ENCODE results near the gene ZNF358. TPM values are rescaled to one million over a fixed set of nuclear protein-coding genes. Genes with fewer than 3 reads are reported as not detected.

ZNF358 gene
- total and polyA plus RNA-seq, 2 of the 13 experiments (the other 11 are each of a cell fraction or from before 2014, with no cell fraction given), result 9.1 to 37.0 TPM

GRCh38 chr19:7519361-7520130 lies 3.6 kb downstream of the ZNF358 start:
- TF ChIP-seq, protein P1, sequence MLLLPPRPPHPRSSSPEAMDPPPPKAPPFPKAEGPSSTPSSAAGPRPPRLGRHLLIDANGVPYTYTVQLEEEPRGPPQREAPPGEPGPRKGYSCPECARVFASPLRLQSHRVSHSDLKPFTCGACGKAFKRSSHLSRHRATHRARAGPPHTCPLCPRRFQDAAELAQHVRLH (CRISPR knock-in tag; IDR thresholded peaks at IDR 0.05; ENCODE audit: borderline replicate concordance, low read depth), result no peak
- TF ChIP-seq ZNF510 (CRISPR knock-in tag; IDR thresholded peaks at IDR 0.05; ENCODE audit: low read depth), result no peak
- TF ChIP-seq U2AF2 (IDR thresholded peaks at IDR 0.05; ENCODE audit: low read depth, low read length), result no peak
- 0 out of 2 replicates have a peak, but pooled peaks have one; percentile 60 for TF ChIP-seq RBFOX2 (IDR thresholded peaks at IDR 0.05; ENCODE audit: low read depth, low read length)
- TF ChIP-seq, protein P2, sequence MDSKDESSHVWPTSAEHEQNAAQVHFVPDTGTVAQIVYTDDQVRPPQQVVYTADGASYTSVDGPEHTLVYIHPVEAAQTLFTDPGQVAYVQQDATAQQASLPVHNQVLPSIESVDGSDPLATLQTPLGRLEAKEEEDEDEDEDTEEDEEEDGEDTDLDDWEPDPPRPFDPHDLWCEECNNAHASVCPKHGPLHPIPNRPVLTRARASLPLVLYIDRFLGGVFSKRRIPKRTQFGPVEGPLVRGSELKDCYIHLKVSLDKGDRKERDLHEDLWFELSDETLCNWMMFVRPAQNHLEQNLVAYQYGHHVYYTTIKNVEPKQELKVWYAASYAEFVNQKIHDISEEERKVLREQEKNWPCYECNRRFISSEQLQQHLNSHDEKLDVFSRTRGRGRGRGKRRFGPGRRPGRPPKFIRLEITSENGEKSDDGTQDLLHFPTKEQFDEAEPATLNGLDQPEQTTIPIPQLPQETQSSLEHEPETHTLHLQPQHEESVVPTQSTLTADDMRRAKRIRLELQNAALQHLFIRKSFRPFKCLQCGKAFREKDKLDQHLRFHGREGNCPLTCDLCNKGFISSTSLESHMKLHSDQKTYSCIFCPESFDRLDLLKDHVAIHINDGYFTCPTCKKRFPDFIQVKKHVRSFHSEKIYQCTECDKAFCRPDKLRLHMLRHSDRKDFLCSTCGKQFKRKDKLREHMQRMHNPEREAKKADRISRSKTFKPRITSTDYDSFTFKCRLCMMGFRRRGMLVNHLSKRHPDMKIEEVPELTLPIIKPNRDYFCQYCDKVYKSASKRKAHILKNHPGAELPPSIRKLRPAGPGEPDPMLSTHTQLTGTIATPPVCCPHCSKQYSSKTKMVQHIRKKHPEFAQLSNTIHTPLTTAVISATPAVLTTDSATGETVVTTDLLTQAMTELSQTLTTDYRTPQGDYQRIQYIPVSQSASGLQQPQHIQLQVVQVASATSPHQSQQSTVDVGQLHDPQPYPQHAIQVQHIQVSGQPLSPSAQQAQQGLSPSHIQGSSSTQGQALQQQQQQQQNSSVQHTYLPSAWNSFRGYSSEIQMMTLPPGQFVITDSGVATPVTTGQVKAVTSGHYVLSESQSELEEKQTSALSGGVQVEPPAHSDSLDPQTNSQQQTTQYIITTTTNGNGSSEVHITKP (CRISPR knock-in tag; IDR thresholded peaks at IDR 0.05; ENCODE audit: low read depth), result no peak
- TF ChIP-seq ZNF839 (CRISPR knock-in tag; IDR thresholded peaks at IDR 0.05; ENCODE audit: borderline replicate concordance), result no peak
- no peak for TF ChIP-seq ZBTB10 (CRISPR knock-in tag; IDR thresholded peaks at IDR 0.05; ENCODE audit: borderline replicate concordance)
- no peak for TF ChIP-seq SKI (IDR thresholded peaks at IDR 0.05; ENCODE audit: partially characterized antibody)
- H4K20me1 ChIP-seq (ENCODE audit: insufficient read depth, low read length), result no peaks in the 10 kb centered on the region

More at GRCh38 chr19:7519361-7520130, 3.6 kb downstream of the ZNF358 start:
- 97% methylated on average over 22 of the region's 74 CpGs for WGBS (ENCODE audit: low lambda C conversion rate)
- no TSS peak for BruUV-seq (replicated peaks)
- Histone ChIP-seq H3K27ac (ENCODE audit: extremely low read length, insufficient read depth, low read length) (no peak overlapping the region), H3K79me2 (ENCODE audit: insufficient read depth, low read length) (no peaks in the 10 kb centered on the region), H3K27me3 (ENCODE audit: control insufficient read depth in 1 of 2, insufficient read depth in 2 of 2, low read length in 2 of 2) (no peaks in the 10 kb centered on the region), H3K4me2 (ENCODE audit: low read depth, low read length) (no peak overlapping the region), H3K36me3 (replicated peaks in 1 of 2; ENCODE audit: control insufficient read depth in 1 of 2, insufficient read depth in 2 of 2, low read length in 2 of 2) (no peaks in the 10 kb centered on the region), H3K4me1 (ENCODE audit: insufficient read depth, low read length) (peaks cover 33% of the 10 kb centered on the region), H2AFZ (ENCODE audit: low read length) (no peak overlapping the region), H3K9me3 (ENCODE audit: low read length) (no peaks in the 10 kb centered on the region), H3K4me3 (replicated peaks in 1 of 3; ENCODE audit: insufficient read depth in 1 of 3, low read depth in 2 of 3, low read length in 3 of 3) (no peak overlapping the region), H3K9ac (ENCODE audit: insufficient read depth, low read depth, low read length) (no peak overlapping the region)
- DNase-seq (ENCODE audit: low spot score) (no peak), ATAC-seq (no peak), FAIRE-seq (no peak)
- intact Hi-C loops (cut with micrococcal nuclease; ENCODE audit: unreplicated experiment), result no loop called here
- in situ Hi-C loops (cut with HindIII; ENCODE audit: extremely low pct_ligation_motif_present, low pct_unique_long_range_greater_than_20kb), result no loop called here
- ChIA-PET POLR2A (no interaction called here), CTCF (ENCODE audit: low intra/inter-chr PET ratio, low total read pairs) (no interaction called here)

All from HepG2 (cell line).